KG1 (cell line): ENCODE results near the gene LRRC4C.

Experiments
- DNase-seq: peaks from one replicate; lab custom pipeline; 2025; lab: John Stamatoyannopoulos, UW

The LRRC4C gene

DNA sequence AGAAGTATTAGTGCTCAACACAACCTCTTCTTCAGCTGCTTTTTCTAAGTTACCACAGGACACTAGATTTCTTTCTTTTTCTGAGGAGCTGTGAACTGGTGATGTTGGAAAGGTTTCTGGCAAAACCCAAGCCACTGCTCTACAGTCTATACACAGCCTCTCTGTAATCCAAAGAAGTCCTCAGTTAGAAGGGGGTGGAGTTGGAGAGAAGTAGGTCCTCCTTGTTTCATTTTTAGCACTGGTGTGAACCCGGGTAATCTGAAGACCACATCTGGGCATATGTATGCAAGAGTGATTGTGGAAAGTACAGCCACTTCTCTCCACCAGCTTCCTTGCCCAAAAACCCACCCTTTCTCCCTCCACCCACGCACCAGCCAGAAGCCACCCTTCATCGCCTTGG is 1168.1 kb downstream of the LRRC4C start:
- DNase-seq, result no peak

- DNase-seq, result no peak
Observed at GRCh38 chr11:40290171-40290631, 1169.3 kb downstream of the LRRC4C start.

GRCh38 chr11:40289370-40289769 is 1170.1 kb downstream of the LRRC4C start:
- DNase-seq, result no peak

DNA sequence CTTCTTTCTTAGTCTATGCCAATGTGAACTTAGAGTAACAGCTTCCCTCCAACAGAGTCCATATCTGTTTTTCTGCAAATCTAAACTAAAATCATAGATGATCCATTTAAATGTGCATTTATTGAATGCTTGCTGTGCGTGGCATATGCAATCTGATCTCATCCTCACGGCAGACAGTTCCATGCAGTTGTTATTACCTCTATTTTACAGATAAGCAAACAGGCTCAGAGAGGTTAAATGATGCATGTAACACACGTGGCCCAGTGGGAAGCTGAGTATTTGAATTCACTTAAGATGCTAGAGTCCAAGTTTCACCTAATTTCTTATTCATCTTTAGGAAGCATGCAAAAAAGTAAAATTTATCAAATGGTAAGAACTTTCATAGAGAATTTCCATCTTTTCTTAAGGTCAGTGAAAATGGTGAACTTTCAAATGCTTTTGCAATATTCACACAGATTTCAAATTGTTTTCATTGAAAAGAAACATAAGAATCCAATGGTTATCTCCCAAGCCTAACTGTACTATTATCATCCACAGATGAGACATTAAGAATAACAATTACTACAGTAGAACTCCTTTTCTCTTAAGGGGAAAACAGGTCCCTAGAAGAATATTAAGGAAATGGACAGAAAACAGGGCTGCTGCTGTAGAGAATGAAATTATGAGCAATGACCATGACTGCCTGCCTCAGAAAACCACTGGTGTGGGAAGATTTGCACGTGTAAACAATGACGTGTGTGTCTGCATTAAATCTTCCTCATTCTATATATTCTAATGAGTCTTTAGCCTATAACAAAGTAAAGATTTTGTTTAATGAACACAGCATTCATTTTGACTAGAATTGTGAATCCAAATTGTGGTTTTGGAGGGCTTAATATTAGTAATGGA is 1171.3 kb downstream of the LRRC4C start:
- no peak for DNase-seq

- DNase-seq, result no peak
Observed at GRCh38 chr11:40286137-40286536, 1173.3 kb downstream of the LRRC4C start.

DNA sequence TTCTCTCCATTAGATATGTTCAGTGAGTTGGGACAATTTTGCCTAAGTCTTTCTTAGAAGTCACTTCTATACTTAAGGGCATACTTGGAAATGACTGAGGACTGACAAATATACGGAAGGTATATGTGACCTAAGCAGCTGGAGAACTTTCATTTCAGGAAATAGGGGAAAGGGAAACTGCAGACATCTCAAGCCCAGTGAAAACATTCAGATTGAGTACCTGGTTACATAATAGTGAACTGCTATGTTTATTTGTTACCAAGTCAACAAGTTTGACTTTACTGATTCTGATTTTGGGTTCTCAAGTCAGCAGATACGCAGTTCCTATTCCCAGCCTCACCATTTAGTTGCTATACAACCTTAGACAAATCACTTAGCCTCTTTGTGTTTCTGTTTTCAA is 1173.9 kb downstream of the LRRC4C start:
- no peak for DNase-seq

DNA sequence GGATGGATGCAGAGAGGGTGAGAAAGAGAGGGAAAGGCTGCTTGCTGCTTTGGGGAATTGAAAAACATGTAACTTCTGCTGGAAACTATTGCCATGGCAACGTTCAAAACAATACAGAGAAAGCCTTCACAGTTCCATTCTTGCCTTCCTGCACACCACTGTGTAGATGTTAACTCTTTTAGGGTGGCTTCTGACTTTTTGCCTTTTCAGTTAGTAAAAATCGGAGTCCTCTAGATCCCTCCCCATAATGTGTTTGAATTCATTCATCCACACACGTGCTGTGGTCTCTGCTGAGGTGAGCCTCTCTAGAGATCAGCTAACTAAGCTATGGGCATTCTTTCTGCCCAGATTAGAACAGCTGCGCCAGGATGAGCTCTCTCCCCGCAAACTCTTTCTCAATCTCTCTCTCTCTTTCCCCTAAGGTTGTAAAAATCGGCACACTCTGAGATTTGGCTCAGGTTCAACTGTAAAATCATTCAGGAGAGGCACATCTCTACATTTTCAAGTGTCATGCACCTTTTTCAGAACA is 1178.3 kb downstream of the LRRC4C start:
- no peak for DNase-seq

- no peak for DNase-seq
Observed at GRCh38 chr11:40280159-40281051, 1179.0 kb downstream of the LRRC4C start.

GRCh38 chr11:40276960-40277359 is 1182.5 kb downstream of the LRRC4C start:
- no peak for DNase-seq

GRCh38 chr11:40274017-40274416 is 1185.4 kb downstream of the LRRC4C start:
- no peak for DNase-seq

DNA sequence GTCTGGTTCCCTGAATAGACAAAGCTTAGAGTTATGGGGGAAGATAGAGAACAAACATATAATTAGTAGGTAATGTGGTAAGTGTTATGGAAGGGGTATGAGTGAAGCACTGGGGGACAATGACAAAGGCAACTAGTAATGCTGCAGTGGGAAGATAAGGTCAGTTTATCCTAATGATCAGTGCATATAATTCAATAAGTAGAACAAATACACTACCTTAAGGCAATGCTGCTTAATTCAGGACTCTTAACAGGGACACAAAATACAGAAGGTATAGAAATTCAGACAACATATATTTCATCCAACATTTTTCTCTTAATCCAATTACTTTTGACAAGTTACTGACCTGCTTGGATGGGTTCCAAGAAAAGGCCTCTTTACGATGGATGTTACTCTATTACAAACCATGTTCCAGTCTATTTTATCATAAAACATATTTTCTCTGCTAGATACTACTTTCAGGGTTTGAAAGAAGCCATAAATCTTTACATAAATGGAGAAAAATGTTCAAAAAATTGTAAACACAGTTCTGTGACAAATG is 1186.2 kb downstream of the LRRC4C start:
- DNase-seq, result no peak

- DNase-seq, result no peak
Observed at GRCh38 chr11:40271361-40271760, 1188.1 kb downstream of the LRRC4C start.

GRCh38 chr11:40269865-40270264 is 1189.6 kb downstream of the LRRC4C start:
- no peak for DNase-seq

DNA sequence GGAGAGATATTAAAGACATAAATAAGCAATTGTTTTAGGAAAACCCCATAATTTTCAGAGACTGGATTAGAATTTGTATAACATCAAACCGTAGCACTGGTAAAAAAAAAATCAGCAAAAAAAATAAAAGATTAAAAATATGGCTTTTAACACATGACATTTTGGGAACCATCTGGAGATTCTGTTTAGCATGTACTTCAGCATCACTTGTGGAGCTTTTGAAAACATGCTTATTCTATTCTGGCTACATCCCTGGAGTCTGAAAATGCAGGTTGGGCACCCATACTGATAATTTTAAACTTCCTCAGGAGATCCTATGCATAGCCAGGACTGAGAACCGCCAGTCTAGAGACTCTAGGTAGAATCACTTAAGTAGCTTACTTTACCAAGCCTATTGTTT is 1190.9 kb downstream of the LRRC4C start:
- no peak for DNase-seq

DNA sequence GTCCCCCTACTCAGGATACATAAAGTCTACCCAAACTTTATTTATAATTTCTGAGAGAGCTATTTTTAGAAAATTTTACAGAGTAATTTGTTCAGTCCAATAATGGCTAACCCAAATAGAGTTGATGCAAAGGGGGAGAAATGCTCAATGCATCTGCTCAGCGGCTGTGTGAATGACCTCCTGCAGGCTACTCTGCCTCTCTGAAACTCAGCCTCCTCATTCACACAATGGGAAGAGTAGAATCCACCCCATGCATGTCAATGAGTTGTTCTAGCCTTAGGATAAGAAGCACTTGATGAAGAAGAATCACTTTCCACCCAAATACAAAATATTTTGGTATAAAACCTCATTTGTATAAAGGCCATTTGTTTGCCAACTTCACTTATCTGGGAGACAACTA is 1204.0 kb downstream of the LRRC4C start:
- DNase-seq, result no peak

GRCh38 chr11:40253166-40253565 is 1206.3 kb downstream of the LRRC4C start:
- no peak for DNase-seq

- DNase-seq, result no peak
Observed at GRCh38 chr11:40252236-40252635, 1207.2 kb downstream of the LRRC4C start.

DNA sequence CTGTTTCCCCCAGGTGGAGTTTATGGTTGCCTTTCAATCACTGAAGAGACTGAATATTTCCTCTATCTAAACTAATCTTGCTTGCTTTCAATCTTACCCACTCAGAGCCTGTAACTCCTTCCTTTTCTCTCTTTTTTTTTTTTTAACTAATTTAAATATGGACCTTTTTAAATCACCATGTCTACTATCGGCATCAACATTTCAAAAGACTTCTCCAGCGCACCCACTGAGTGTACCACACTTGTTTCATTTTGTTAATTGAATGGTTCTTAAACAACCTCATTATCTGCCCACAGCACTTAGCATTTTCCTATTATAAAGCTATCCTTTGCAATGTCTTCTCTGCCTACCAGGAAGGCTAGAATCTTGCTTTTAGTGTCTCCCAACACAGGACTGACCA is 1212.5 kb downstream of the LRRC4C start:
- no peak for DNase-seq

GRCh38 chr11:40241524-40242051 is 1217.9 kb downstream of the LRRC4C start:
- DNase-seq, result no peak

DNA sequence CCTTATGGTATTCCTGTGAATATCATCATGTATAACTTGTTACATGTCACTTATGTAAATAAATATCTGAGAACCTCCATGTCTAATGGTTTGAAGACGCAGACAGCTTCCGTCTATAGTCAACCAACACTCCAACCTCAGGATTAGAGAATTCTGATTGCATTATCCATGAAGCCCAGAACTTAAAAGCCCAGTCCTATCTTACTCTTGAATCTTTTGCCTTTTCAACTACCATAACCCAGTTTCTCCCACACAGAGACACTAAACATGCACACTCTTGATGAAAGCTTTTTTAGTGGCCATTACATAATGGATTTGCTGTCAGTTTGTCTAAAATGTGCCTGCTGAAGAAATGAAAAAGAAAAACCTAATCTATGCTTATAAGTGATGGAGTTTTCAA is 1219.2 kb downstream of the LRRC4C start:
- no peak for DNase-seq

DNA sequence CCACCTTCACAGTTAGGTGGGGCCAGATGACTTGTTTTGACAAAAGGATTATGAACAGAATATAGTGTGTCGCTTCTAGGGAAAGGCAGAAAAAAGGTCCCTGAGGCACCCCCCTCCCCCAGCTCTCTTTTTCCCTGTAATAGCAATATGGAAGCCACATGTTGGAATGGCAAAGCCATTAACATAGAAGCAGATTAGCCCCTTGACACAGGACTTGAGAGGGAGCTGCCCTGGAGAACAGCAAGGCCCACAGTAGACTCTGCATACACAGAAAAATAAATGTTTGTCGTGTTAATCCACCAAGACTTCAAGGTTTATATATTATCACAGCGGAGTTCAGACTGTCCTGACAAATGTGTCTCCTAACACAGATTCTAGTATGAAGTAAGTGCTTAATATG is 1222.9 kb downstream of the LRRC4C start:
- no peak for DNase-seq

- no peak for DNase-seq
Observed at GRCh38 chr11:40235841-40236240, 1223.6 kb downstream of the LRRC4C start.
